SU-DHL-6 (cell line): ENCODE data around the gene AXIN2.

ENCODE experiments used
- EZH2phosphoT487 ChIP-seq: fragments of 200-600 bp; sonication (generic), shearing (Covaris generic); conservative IDR thresholded peaks from 2 replicates; pipeline ENCODE4 v1.6.1; 2018; ENCODE audit warnings: mild to moderate bottlenecking, antibody characterized with exemption, low read length, moderate library complexity, mixed read lengths
- TF ChIP-seq, protein P1 (sequence below): fragments of 200-600 bp; sonication (generic); IDR thresholded peaks from one replicate; pipeline ENCODE4 v1.5.1; 2017; ENCODE audit warnings: antibody characterized with exemption, mild to moderate bottlenecking, low read length, moderate library complexity; ENCODE audit not compliant: insufficient read depth, poor library complexity, severe bottlenecking

DNA sequence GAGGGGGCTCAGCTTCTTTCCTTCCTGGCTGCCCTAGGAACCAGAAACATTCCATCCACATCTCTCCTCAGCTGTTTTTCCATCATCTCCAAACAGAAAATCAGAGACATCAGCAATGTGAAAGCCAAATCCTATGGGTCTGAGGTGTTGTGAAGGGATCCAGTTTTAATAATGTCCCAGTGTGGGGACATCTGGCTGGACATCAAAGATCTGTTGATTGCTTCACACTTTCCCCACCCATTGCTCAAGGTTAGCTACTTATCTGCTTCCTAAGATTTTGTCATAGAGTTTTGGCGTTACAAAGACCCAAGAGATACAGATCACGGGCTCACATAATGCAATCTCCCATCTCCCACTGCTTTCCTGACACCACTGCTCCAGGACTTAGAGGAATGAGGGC, 47.8 kb upstream of the AXIN2 start:
- TF ChIP-seq, protein P1, sequence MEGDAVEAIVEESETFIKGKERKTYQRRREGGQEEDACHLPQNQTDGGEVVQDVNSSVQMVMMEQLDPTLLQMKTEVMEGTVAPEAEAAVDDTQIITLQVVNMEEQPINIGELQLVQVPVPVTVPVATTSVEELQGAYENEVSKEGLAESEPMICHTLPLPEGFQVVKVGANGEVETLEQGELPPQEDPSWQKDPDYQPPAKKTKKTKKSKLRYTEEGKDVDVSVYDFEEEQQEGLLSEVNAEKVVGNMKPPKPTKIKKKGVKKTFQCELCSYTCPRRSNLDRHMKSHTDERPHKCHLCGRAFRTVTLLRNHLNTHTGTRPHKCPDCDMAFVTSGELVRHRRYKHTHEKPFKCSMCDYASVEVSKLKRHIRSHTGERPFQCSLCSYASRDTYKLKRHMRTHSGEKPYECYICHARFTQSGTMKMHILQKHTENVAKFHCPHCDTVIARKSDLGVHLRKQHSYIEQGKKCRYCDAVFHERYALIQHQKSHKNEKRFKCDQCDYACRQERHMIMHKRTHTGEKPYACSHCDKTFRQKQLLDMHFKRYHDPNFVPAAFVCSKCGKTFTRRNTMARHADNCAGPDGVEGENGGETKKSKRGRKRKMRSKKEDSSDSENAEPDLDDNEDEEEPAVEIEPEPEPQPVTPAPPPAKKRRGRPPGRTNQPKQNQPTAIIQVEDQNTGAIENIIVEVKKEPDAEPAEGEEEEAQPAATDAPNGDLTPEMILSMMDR = no peak
- no peak for TF ChIP-seq EZH2phosphoT487
